ENCODE measurements around the gene ATXN7L1. TPM values are rescaled to one million over a fixed set of nuclear protein-coding genes. Genes with fewer than 3 reads are reported as not detected.

ATXN7L1 gene
- total and polyA plus RNA-seq, 2 of the 8 experiments (the other 6 are each of a cell fraction or from before 2014, with no cell fraction given): 14.3 to 34.0 TPM

DNA sequence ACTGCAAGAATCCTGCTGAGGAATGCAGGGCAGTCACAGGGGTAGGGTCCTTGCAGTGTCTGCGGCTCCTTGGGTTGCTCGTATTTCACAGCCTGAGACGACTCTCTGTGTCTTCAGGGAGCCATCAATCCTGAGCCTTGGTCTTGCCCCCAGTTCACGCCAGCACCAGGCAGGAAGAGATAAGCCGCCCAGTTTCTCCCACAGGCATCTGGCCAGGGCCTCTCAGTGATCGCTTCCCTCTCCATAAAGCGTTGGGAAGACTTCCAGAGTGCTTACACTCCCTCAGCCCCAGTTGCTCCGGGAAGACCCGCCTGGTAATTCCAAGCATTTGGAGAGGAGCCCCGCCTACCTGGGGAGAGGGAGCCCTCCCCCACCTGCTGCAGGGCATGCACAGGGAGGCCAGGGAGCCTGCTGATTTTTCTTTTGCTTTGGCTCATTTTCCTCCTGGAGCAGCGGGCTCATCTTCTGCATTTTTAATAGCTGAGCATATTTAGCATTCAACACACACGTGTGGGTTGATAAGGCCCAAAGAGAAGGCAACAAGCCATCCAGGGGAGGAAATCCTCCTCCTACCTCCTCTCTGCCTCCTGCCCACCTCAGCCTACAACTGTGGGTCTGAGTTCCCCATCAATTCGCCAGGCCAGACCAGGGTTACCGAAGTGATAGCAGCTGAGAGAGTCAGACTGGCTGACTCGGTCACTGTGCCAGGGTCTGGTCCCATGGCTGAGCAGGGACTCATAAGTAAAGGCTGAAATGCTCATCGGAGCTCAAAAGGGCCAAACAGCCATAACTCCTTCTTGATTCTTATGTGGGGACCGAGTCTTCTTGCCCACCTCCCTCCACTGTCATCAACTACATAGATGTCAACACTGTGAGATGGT, 220.7 kb downstream of the ATXN7L1 start (continued):
- TF ChIP-seq, protein P1, sequence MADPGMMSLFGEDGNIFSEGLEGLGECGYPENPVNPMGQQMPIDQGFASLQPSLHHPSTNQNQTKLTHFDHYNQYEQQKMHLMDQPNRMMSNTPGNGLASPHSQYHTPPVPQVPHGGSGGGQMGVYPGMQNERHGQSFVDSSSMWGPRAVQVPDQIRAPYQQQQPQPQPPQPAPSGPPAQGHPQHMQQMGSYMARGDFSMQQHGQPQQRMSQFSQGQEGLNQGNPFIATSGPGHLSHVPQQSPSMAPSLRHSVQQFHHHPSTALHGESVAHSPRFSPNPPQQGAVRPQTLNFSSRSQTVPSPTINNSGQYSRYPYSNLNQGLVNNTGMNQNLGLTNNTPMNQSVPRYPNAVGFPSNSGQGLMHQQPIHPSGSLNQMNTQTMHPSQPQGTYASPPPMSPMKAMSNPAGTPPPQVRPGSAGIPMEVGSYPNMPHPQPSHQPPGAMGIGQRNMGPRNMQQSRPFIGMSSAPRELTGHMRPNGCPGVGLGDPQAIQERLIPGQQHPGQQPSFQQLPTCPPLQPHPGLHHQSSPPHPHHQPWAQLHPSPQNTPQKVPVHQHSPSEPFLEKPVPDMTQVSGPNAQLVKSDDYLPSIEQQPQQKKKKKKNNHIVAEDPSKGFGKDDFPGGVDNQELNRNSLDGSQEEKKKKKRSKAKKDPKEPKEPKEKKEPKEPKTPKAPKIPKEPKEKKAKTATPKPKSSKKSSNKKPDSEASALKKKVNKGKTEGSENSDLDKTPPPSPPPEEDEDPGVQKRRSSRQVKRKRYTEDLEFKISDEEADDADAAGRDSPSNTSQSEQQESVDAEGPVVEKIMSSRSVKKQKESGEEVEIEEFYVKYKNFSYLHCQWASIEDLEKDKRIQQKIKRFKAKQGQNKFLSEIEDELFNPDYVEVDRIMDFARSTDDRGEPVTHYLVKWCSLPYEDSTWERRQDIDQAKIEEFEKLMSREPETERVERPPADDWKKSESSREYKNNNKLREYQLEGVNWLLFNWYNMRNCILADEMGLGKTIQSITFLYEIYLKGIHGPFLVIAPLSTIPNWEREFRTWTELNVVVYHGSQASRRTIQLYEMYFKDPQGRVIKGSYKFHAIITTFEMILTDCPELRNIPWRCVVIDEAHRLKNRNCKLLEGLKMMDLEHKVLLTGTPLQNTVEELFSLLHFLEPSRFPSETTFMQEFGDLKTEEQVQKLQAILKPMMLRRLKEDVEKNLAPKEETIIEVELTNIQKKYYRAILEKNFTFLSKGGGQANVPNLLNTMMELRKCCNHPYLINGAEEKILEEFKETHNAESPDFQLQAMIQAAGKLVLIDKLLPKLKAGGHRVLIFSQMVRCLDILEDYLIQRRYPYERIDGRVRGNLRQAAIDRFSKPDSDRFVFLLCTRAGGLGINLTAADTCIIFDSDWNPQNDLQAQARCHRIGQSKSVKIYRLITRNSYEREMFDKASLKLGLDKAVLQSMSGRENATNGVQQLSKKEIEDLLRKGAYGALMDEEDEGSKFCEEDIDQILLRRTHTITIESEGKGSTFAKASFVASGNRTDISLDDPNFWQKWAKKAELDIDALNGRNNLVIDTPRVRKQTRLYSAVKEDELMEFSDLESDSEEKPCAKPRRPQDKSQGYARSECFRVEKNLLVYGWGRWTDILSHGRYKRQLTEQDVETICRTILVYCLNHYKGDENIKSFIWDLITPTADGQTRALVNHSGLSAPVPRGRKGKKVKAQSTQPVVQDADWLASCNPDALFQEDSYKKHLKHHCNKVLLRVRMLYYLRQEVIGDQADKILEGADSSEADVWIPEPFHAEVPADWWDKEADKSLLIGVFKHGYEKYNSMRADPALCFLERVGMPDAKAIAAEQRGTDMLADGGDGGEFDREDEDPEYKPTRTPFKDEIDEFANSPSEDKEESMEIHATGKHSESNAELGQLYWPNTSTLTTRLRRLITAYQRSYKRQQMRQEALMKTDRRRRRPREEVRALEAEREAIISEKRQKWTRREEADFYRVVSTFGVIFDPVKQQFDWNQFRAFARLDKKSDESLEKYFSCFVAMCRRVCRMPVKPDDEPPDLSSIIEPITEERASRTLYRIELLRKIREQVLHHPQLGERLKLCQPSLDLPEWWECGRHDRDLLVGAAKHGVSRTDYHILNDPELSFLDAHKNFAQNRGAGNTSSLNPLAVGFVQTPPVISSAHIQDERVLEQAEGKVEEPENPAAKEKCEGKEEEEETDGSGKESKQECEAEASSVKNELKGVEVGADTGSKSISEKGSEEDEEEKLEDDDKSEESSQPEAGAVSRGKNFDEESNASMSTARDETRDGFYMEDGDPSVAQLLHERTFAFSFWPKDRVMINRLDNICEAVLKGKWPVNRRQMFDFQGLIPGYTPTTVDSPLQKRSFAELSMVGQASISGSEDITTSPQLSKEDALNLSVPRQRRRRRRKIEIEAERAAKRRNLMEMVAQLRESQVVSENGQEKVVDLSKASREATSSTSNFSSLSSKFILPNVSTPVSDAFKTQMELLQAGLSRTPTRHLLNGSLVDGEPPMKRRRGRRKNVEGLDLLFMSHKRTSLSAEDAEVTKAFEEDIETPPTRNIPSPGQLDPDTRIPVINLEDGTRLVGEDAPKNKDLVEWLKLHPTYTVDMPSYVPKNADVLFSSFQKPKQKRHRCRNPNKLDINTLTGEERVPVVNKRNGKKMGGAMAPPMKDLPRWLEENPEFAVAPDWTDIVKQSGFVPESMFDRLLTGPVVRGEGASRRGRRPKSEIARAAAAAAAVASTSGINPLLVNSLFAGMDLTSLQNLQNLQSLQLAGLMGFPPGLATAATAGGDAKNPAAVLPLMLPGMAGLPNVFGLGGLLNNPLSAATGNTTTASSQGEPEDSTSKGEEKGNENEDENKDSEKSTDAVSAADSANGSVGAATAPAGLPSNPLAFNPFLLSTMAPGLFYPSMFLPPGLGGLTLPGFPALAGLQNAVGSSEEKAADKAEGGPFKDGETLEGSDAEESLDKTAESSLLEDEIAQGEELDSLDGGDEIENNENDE (IDR thresholded peaks at IDR 0.05; ENCODE audit: insufficient replicate concordance, low read length): no peak
- TF ChIP-seq YY1 (IDR thresholded peaks at IDR 0.05; ENCODE audit: low read depth, low read length) (0 out of 2 replicates have a peak, but pooled peaks have one; percentile 6), RBBP5 (IDR thresholded peaks at IDR 0.05; ENCODE audit: borderline replicate concordance, low read depth, low read length) (peak; percentile 56; the same call in 1 of the 2 replicates), RAD21 (IDR thresholded peaks at IDR 0.05 in 1 of 2, conservative IDR thresholded peaks at IDR 0.05 in 1 of 2; ENCODE audit: low read depth in 2 of 2, low read length in 2 of 2) (no peak), GABPA (IDR thresholded peaks at IDR 0.05; ENCODE audit: borderline replicate concordance, insufficient read depth, low read length) (no peak), JUND (IDR thresholded peaks at IDR 0.05; ENCODE audit: low read length) (no peak), TCF12 (IDR thresholded peaks at IDR 0.05; ENCODE audit: low read depth, low read length) (no peak), CREB1 (IDR thresholded peaks at IDR 0.05) (no peak), PHF8 (conservative IDR thresholded peaks at IDR 0.05; ENCODE audit: low read depth, low read length) (no peak), ASH2L (IDR thresholded peaks at IDR 0.05; ENCODE audit: low read length) (peak; percentile 54)

Measured in H1 (cell line).